IPS-11a (cell line): ENCODE data around the gene RHOBTB3.
"Not testable (repeated sequence)": the region's sequence is repeated elsewhere in the genome, so short reads cannot be mapped to it uniquely, and the experiment has no call there.

Experiments
- H3K4me3 ChIP-seq: one replicate; pipeline ENCODE4 v1.5.1; 2013; ENCODE audit warnings: low read depth, low read length, control low read depth

Gene RHOBTB3

GRCh38 chr5:95712347-95712958, 18.7 kb upstream of the RHOBTB3 start:
- H3K4me3 ChIP-seq: no peak overlapping the region

- not testable (repeated sequence) for H3K4me3 ChIP-seq
These were observed 17.9 kb upstream of the RHOBTB3 start for GRCh38 chr5:95713246-95713645.

DNA sequence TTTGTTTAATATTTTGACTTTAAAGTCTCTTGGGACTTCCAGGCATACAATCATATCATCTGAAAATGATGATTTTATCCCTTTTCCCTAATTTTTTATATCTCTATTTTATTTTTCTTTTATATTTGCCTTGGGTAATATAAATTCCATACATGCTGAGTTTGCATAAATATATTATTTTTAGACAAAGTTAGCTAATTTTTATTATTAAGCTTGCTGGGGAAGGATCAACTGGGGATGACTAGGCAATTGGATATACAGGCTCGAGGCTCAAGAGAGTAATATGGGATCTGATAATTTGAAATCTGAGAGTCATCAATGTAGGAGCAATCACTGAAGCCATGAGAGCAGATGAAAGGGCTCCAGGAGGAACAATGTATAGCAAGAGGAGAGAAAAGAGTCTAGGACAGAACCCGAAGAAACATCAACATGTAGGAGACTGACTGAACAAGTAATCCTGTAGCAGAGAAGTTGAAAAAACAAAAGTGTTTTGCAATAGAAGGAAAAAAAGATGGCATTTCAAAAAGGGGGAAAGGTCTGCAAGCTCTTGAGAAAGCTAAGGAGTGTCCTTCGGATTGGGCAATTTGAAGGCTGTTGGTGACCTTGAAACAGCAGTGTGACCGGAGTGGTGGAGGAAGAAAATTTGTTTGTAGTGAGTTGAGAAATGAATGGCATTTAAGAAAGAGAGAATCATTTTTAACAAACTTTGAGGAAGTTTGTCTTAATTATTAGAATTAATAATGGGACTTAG, 17.0 kb upstream of the RHOBTB3 start:
- H3K4me3 ChIP-seq: no peak overlapping the region

GRCh38 chr5:95715799-95716461, 15.2 kb upstream of the RHOBTB3 start:
- H3K4me3 ChIP-seq: no peak overlapping the region

GRCh38 chr5:95717439-95717838, 13.7 kb upstream of the RHOBTB3 start:
- H3K4me3 ChIP-seq: no peak overlapping the region

- H3K4me3 ChIP-seq: no peak overlapping the region
These were observed 12.9 kb upstream of the RHOBTB3 start for GRCh38 chr5:95718203-95718602.

DNA sequence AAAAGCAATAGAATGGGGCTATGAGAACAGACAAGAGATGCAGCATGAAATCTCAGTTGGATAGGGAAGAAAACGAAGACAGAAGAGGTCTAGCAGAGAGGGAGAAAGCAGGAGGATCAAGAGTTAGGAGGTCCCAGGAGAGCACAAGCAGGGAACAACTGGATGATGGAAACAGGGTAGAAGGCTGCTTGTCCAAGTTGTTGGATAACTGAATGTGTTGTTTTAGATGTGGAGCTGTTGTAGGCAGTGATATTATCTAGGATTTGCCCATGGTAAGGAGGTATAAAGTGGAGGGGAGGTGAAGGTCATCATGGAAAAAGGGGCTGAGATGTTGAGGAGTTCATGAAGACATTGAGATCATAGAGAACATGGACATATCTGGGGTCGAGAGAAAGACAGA, 12.4 kb upstream of the RHOBTB3 start:
- H3K4me3 ChIP-seq: no peak overlapping the region

- H3K4me3 ChIP-seq: no peak overlapping the region
These were observed 10.9 kb upstream of the RHOBTB3 start for GRCh38 chr5:95720094-95720786.

DNA sequence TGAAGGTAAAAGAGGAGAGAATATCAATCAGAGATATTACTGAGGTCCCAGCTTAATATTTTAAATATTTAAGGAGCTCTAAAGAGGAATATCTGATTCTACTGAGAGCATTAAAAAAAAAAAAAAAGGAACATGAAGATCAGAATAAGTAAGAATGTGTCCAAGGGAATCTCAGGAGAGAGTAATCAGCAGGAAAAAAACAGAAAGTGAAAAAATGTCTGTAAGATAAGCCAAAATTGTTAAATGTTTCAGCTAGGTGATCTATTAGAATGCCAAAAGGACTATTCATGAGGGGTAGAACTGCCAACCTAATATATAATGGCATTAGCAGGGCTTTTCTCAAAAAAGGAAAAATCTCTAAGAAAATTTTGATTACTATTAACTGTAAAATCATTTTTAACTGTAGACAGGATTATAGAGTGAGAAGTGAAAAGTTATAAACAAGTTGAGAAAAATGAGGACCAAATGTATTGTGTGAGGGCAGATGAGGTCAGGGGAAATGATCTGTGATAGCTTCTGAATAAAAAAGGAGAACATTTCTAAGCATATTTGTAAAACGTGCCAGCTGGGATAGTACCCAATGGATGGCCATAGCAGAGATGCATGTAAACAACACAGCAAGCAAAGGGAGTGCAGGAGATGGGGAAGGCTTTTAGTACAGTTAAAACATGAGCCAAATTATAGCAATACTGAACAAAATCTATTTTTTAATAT, 9.4 kb upstream of the RHOBTB3 start:
- H3K4me3 ChIP-seq: no peak overlapping the region

DNA sequence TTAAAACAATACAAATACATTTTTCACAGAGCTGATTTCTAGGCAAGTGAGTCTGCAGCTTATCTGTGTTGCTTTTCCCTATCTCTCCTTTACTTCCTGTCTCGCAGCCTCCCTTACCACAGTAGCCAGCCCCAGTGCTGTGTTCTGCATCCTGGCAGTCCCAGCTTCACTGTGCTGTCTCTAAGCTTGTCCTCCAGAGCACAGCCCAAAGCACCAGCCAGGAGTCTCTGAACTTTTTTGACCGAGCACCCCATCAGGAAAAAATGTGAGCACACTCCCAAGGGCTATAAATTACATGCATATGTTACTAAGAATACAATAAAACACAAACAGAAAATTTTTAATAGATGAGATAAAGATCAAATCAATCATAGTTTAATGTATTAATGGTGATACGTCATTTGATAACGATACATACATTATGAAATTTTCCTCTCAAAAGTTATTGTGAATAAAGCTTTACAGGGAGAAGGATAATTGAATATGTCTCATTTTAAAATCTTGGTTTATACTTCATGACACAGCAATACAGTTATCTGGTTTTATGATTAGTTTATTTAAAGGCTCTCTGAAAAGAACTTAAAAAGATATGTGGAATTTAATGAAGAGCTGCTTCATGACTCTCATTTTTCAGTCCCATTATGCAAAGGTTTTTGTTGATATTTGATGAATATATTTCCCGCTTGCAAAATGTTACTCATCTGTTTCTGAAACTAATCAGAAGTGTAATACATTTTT, 7.3 kb upstream of the RHOBTB3 start:
- no peak overlapping the region for H3K4me3 ChIP-seq

- no peak overlapping the region for H3K4me3 ChIP-seq
These were observed 5.9 kb upstream of the RHOBTB3 start for GRCh38 chr5:95725071-95725820.

- no peak overlapping the region for H3K4me3 ChIP-seq
These were observed 5.0 kb upstream of the RHOBTB3 start for GRCh38 chr5:95725937-95726810.

DNA sequence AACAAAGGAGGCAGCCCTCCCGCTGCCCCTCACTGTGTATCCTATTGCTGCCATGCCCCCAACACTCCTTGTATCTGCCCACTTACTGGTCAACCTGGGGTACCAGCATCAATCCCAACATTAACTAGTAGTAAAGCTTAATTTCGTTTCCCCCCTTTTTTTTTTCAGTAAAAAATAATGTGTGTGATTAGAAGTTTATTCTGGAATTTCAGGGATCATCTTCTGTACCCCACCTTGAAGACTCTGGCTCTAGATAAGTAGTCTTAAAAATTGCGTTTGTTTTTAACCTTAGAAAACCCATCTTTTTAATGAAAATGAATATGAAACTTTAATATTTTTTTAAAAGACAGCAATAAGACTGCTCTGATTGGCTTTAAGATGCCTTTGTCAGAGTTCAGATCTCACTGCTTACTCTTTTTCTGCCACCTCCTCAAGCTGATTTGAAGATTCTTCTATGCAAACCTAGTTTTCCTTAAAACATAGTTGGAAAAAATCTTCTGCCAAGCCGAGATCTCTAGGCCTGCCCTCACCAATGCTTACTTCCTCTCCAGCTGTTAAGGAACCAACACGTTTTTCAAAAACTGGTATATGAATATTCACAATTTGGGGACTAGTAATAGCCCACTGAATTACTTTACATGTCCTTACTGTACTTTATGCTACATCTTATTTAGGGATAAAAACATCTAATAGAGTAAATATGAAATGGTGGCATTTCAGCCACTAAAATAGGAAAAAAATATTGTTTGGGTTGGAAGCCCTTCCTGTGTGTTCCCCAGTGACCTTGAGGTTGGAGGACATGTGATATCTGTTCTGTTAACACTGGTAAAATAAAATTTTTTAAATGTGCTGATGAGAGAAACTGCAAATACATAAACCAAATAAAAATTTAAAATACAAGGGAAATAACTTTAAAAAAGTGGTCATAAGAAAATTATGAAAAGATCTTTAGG, 4.0 kb upstream of the RHOBTB3 start:
- H3K4me3 ChIP-seq: no peak overlapping the region

GRCh38 chr5:95727764-95728191, 3.4 kb upstream of the RHOBTB3 start:
- H3K4me3 ChIP-seq: no peak overlapping the region

DNA sequence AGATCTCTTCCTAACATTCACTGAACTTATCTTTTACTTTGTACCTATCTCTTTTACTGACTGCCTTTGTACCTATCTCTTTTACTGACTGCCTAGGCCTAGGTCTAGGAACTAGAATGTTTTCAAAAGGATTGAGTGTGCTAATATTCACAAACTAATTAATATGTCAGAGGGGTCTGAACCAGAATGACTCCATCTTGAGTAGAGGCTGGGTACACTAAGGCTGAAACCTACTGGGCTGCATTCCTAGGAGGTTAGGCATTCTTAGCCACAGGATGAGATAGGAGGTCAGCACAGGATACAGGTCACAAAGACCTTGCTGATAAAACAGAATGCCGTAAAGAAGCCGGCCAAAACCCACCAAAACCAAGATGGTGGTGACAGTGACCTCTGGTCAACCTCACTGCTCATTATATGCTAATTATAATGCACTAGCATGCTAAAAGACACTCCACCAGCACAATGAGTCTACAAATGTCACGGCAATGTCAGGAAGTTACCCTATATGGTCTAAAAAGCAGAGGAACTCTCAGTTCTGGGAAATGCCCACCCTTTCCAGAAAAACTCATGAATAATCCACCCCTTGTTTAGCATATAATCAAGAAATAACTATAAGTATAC, 2.5 kb upstream of the RHOBTB3 start:
- no peak overlapping the region for H3K4me3 ChIP-seq

GRCh38 chr5:95729115-95730010, 1.8 kb upstream of the RHOBTB3 start:
- no peak overlapping the region for H3K4me3 ChIP-seq
